Measurements from ENCODE around the gene FSTL5. TPM values are rescaled to one million over a fixed set of nuclear protein-coding genes. Genes with fewer than 3 reads are reported as not detected.

Gene FSTL5
- total RNA-seq, 3 donors from 2014 or later (not counting 1 experiment from before 2014, with no cell fraction given): not detected

DNA sequence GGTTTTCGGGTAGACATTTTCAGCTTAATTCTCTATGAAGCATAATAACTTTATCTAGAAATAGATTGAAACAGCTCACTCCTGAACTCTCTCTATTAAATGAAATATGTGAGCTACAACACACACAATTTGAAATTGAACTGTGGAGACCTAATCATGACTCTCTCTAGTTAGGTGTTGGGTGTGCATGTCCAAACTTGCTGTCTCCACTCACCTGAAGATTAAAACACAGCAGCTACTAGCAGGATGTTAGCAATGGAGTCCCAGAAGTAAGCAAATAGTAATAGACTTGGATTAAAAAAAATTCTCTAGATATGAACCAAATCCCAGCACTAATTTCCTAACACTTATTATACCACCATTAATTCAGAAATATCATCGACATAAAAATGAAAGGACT is 173.1 kb downstream of the FSTL5 start:
- Histone ChIP-seq H3K4me1 (ENCODE audit: control insufficient read depth, insufficient read depth, low read length) (no peaks in the 10 kb centered on the region), H3K36me3 (ENCODE audit: control insufficient read depth, insufficient read depth, low read length) (no peaks in the 10 kb centered on the region), H3K27ac (ENCODE audit: low read length) (no peak overlapping the region), H3K4me3 (ENCODE audit: low read length) (no peak overlapping the region), H3K9me3 (ENCODE audit: control insufficient read depth, insufficient read depth, low read length) (no peaks in the 10 kb centered on the region), H3K27me3 (ENCODE audit: control insufficient read depth, insufficient read depth, low read length) (no peaks in the 10 kb centered on the region)
- Mint-ChIP-seq H3K4me3 (no peak overlapping the region), H3K9me3 (peaks cover 11 to 28% of the 10 kb centered on the region in 2 donors), H3K4me1 (no peaks in the 10 kb centered on the region), H3K27ac (no peak overlapping the region), H3K27me3 (ENCODE audit: low read depth in 2 of 2) (no peaks in the 10 kb centered on the region), H3K36me3 (peaks cover 15% of the 10 kb centered on the region)
- no peak for DNase-seq
- TF ChIP-seq, protein P1, sequence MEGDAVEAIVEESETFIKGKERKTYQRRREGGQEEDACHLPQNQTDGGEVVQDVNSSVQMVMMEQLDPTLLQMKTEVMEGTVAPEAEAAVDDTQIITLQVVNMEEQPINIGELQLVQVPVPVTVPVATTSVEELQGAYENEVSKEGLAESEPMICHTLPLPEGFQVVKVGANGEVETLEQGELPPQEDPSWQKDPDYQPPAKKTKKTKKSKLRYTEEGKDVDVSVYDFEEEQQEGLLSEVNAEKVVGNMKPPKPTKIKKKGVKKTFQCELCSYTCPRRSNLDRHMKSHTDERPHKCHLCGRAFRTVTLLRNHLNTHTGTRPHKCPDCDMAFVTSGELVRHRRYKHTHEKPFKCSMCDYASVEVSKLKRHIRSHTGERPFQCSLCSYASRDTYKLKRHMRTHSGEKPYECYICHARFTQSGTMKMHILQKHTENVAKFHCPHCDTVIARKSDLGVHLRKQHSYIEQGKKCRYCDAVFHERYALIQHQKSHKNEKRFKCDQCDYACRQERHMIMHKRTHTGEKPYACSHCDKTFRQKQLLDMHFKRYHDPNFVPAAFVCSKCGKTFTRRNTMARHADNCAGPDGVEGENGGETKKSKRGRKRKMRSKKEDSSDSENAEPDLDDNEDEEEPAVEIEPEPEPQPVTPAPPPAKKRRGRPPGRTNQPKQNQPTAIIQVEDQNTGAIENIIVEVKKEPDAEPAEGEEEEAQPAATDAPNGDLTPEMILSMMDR (IDR thresholded peaks at IDR 0.05): no peak
- intact Hi-C loops (cut with micrococcal nuclease): no loop called here
- WGBS (ENCODE audit: insufficient coverage): 80% methylated on average over 1 of the region's 2 CpGs
- no peak for ATAC-seq

DNA sequence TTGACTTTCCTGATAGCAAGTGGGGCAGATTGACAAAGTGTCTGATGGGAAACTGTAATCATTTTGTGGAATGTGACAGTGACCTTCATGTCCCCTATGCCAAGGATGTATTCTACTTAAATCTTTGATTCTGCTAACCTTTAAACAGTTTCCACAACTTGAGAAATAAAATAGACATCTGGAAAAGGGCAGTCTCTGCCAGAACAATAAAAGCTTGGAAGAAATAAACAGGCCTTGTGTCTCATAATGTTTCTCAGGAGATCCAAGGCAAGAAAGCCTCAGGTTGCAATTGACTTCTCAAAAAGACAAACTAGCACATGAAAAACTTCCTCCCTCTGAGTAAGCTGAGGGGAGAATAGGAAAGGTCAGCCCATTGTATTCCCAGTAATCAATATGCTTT is 174.9 kb downstream of the FSTL5 start:
- ATAC-seq: no peak
- Histone ChIP-seq H3K4me3 (ENCODE audit: low read length) (no peak overlapping the region), H3K36me3 (ENCODE audit: control insufficient read depth, insufficient read depth, low read length) (no peaks in the 10 kb centered on the region), H3K27me3 (ENCODE audit: control insufficient read depth, insufficient read depth, low read length) (no peaks in the 10 kb centered on the region), H3K9me3 (ENCODE audit: control insufficient read depth, insufficient read depth, low read length) (no peaks in the 10 kb centered on the region), H3K4me1 (ENCODE audit: control insufficient read depth, insufficient read depth, low read length) (no peaks in the 10 kb centered on the region), H3K27ac (ENCODE audit: low read length) (no peak overlapping the region)
- no peaks in the 10 kb centered on the region for H3K4me1 Mint-ChIP-seq
- peaks cover 8% of the 10 kb centered on the region for H3K36me3 Mint-ChIP-seq
- no peak overlapping the region for H3K27ac Mint-ChIP-seq
- DNase-seq: no peak
- H3K4me3 Mint-ChIP-seq: no peak overlapping the region
- no peaks in the 10 kb centered on the region for H3K27me3 Mint-ChIP-seq (ENCODE audit: low read depth in 2 of 2)
- intact Hi-C loops (cut with micrococcal nuclease): no loop called here
- TF ChIP-seq, protein P1 (IDR thresholded peaks at IDR 0.05): no peak
- H3K9me3 Mint-ChIP-seq: peaks cover 11 to 18% of the 10 kb centered on the region in 2 donors

DNA sequence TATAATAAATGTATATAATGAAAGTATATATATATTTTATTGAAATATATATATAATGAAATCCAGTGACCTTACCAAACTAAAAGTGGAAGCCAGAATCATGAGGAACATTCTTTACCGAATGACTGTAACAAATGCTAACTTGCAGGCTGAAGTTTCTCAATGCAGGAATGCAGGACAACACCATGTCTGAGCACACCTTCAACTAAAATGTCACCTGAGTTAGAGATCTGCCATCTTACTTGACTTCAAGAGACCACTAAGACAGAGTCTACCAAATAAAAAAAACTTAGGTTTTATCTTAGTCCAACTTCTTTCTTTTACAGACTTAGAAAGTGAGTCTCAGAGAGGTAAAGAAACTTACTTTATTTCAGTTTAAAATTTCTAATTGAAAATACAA is 176.2 kb downstream of the FSTL5 start:
- Histone ChIP-seq H3K27ac (ENCODE audit: low read length) (no peak overlapping the region), H3K27me3 (ENCODE audit: control insufficient read depth, insufficient read depth, low read length) (no peaks in the 10 kb centered on the region), H3K4me1 (ENCODE audit: control insufficient read depth, insufficient read depth, low read length) (no peaks in the 10 kb centered on the region), H3K4me3 (ENCODE audit: low read length) (no peak overlapping the region), H3K9me3 (ENCODE audit: control insufficient read depth, insufficient read depth, low read length) (no peaks in the 10 kb centered on the region), H3K36me3 (ENCODE audit: control insufficient read depth, insufficient read depth, low read length) (no peaks in the 10 kb centered on the region)
- TF ChIP-seq, protein P1 (IDR thresholded peaks at IDR 0.05): no peak
- no peak for ATAC-seq
- peaks cover 8% of the 10 kb centered on the region for H3K36me3 Mint-ChIP-seq
- H3K27me3 Mint-ChIP-seq (ENCODE audit: low read depth in 2 of 2): no peaks in the 10 kb centered on the region
- H3K9me3 Mint-ChIP-seq: peaks cover 9 to 15% of the 10 kb centered on the region in 2 donors
- no peak overlapping the region for H3K4me3 Mint-ChIP-seq
- DNase-seq: no peak
- intact Hi-C loops (cut with micrococcal nuclease): no loop called here
- H3K27ac Mint-ChIP-seq: no peak overlapping the region
- no peaks in the 10 kb centered on the region for H3K4me1 Mint-ChIP-seq
- WGBS (ENCODE audit: insufficient coverage): 95% methylated on average over 1 of the region's 1 CpG

DNA sequence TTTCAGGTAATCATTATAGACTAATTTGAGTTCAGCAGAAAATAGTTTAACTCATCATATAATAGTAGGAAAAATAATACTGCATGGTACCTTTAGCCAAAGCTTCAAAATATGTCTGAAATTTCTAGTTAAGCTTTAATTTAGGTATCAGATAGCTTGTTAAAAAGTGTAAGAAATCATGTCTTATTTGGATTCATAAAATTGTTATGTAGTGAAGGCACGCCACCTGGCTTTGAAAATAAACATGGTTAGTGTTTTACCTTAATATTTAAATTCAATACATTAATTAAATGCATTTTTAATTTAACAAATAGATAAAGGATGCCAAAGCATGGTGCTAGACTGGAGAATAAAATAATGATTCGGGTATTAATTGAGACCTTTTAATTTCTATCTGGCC is 211.4 kb downstream of the FSTL5 start:
- Histone ChIP-seq H3K9me3 (ENCODE audit: control insufficient read depth, insufficient read depth, low read length) (no peaks in the 10 kb centered on the region), H3K4me3 (ENCODE audit: low read length) (no peak overlapping the region), H3K36me3 (ENCODE audit: control insufficient read depth, insufficient read depth, low read length) (no peaks in the 10 kb centered on the region), H3K4me1 (ENCODE audit: control insufficient read depth, insufficient read depth, low read length) (no peaks in the 10 kb centered on the region), H3K27me3 (ENCODE audit: control insufficient read depth, insufficient read depth, low read length) (no peaks in the 10 kb centered on the region), H3K27ac (ENCODE audit: low read length) (no peak overlapping the region)
- Mint-ChIP-seq H3K27me3 (ENCODE audit: low read depth in 2 of 2) (no peaks in the 10 kb centered on the region), H3K9me3 (peaks cover 7 to 14% of the 10 kb centered on the region in 2 donors), H3K4me1 (no peaks in the 10 kb centered on the region), H3K4me3 (no peak overlapping the region), H3K27ac (no peak overlapping the region), H3K36me3 (peaks cover 6% of the 10 kb centered on the region)
- WGBS (ENCODE audit: insufficient coverage): no CpG with 5 or more reads among the region's 2 CpGs
- intact Hi-C loops (cut with micrococcal nuclease): no loop called here
- DNase-seq (no peak), ATAC-seq (no peak)
- TF ChIP-seq, protein P1 (IDR thresholded peaks at IDR 0.05): no peak
